Kasumi-1 (cell line): ENCODE data around the gene MOB3B.
"Not testable (repeated sequence)": the region's sequence is repeated elsewhere in the genome, so short reads cannot be mapped to it uniquely, and the experiment has no call there.

Experiments
- DNase-seq, 2 experiments: peaks; one replicate each; lab custom pipeline; 2025; lab: John Stamatoyannopoulos, UW

Gene MOB3B

GRCh38 chr9:27518809-27519208 lies 10.8 kb downstream of the MOB3B start:
- no peak for DNase-seq

GRCh38 chr9:27518006-27518405 lies 11.6 kb downstream of the MOB3B start:
- DNase-seq = no peak

DNA sequence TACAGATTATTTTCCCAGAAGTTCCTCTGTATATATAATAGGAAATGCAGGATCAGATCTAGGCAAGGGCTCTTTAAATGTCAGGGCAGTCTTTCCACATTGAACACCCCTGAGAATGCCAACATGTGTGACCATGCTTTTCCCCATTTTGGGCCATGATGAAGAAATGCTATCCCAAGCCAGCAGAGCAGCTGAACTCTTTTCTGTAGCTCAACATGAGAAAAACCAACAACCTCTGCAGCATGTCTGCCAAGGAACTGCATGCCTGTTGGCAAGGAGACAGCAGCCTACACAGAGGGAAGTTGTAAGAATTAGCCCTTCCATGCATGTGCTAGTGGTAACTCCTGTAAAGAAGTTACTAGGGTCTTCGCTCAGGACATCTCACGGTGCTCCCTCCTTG lies 15.1 kb downstream of the MOB3B start:
- DNase-seq = no peak

GRCh38 chr9:27511771-27512170 lies 17.8 kb downstream of the MOB3B start:
- no peak for DNase-seq

DNA sequence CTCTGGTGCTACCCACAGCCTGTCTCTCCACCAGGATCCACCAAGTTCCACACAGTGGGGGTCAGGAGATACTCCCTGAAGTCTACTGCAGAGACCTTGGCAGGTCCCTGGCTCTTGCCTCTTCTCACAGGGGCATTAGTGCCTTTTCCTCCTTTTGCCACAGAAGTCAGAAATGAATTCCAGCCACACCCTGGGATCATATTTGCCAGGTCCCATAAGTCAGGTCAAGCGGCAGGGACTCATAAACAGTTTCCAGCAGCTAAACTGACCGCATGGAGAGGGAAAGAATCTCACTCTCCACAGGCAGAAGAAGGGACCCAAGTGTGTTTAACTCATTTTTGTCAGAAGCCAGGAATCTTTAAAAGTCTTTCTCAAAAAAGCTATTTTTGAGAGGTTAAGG lies 18.8 kb downstream of the MOB3B start:
- no peak for DNase-seq

GRCh38 chr9:27506981-27507380 lies 22.6 kb downstream of the MOB3B start:
- no peak for DNase-seq

DNA sequence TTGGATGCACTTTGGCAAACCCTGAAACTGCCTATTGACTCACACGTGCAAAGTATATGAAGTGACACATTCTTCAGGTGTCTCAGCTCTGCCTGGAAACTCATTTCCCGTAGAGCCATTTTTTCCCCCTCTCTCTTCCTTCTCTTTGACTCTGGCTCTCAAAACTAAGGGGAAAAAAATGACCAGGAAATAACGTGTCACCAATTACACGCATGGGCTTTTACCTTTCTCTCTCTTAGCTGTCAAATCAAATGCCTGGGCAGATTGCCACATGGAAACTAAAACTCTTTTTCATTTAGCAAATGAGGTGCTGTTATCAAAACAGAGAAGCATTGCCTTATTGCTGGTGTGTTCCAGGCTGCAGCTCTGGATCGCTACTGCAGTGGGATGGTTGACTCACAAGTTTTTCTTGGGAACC lies 23.9 kb downstream of the MOB3B start:
- no peak for DNase-seq

DNA sequence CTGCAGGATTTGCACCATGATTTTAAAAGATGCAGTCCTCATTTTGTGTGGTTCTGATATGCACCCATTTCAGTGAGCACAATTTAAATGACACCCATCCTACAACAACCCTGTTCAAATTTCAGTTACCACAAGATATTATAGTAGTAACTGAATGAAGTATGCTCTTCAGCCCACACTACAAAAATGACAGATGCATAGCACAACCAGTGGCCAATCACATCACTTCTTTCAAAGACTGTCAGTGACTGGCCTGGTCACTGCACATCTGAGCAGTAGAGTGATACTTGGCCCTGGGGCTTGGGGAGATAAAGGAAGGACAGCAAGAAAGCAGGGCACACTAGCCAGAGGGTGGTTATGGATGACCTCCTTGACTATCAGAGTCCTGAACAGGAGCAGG lies 25.4 kb downstream of the MOB3B start:
- no peak for DNase-seq

DNA sequence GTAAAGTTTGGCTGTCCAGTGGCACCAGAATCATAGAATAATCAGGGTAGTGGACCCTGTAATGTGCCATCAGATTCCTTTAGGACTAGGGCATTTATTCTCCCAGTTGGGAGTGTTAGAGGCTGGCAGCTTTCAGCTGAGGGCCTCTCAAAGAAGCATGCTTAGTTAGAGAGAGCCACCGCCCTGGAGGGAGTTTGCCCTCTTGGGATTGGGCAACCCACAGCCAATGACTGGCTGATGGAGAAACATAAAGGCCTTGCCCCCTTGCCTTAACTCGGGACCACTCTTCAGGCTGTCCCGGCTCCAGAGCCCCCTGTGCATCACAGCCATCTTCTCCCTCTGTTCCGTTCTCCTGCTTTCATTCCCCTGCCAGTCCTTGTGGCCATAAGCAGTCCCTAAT lies 26.0 kb downstream of the MOB3B start:
- no peak for DNase-seq

GRCh38 chr9:27500902-27501301 lies 28.7 kb downstream of the MOB3B start:
- not testable (repeated sequence) for DNase-seq

GRCh38 chr9:27499451-27499850 lies 30.2 kb downstream of the MOB3B start:
- DNase-seq = peak; percentile 10 to 24

- DNase-seq = no peak
Measured at GRCh38 chr9:27497883-27498417, 31.7 kb downstream of the MOB3B start.

DNA sequence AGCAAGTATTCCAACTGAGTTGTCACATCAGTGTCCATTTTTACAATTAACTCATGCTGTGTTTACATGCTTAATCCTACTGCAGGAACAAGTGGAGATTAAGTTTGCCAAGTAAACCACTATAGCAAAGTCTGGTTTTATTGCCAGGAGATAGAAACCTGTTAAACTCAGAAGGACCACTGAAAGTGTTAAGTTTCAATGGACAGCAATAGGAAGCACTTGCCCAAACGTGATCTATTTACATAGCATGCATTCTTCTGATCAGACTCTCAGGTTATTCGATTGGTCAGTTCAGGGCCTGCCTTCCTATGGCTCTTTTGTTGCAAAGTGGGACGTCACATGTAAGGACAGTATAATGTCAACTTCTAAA lies 33.5 kb downstream of the MOB3B start:
- DNase-seq = no peak

- DNase-seq = no peak
Measured at GRCh38 chr9:27495480-27496134, 34.0 kb downstream of the MOB3B start.

DNA sequence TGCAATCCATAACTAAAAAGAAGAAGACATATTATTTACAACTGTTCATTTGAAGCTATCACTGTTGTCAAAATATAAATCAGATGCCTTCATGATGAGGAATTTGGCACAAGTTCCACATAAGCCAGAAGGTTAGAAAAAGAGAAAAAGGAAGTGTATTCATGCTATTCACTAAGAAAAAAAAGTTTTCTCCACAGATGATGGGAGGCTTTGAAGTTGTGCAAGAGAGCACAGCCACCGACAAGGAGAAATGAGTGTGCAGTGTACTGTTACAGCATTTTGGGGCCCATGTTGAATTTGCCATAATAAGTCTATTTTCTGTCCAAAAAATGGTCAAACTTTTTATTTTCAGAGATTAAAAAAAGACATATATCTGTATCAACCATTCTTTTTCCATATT lies 38.5 kb downstream of the MOB3B start:
- peak; percentile 36 to 42 for DNase-seq

GRCh38 chr9:27489087-27489876 lies 40.3 kb downstream of the MOB3B start:
- no peak for DNase-seq

DNA sequence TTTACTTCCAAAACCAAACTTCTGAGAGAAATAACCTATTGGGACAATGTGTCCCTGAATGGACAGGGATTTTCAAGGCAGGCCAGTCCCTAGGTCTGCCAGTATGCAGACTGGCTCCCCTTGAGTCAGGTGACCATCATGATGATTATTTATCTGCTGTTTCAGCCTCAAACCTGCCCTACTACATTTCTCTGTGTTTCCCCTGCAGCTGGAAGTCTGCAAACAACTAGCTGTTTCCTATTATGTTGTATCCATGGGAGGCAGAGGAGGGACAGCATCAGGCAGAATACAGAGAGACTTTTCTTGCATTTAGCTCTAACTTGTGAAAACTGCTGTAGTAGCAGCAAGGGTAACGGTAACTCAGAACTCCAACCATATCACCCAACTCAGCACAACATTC lies 41.7 kb downstream of the MOB3B start:
- no peak for DNase-seq

DNA sequence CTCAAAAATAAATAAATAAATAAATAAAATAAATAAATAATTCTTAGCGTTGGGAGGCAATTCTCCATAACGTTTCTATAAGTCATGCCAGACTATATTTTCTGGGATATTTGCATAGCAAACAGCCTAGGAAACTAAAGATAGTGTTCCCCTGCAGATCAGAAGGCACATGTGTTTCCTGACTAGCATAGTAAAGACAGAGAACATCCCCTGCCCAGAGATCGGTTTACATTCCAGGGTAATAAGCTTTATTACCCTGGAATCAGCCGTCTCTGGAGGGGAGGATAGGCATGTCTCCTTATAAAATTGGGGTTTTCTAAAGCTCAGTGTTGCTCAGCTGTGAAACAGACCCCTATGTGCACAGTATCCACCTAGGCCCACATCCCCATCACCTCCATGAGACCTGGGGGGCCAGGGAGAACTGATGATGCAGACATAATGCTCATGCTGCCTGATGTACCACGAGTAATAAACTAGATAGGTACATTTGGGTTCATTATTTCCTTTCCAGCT lies 42.4 kb downstream of the MOB3B start:
- DNase-seq = no peak

DNA sequence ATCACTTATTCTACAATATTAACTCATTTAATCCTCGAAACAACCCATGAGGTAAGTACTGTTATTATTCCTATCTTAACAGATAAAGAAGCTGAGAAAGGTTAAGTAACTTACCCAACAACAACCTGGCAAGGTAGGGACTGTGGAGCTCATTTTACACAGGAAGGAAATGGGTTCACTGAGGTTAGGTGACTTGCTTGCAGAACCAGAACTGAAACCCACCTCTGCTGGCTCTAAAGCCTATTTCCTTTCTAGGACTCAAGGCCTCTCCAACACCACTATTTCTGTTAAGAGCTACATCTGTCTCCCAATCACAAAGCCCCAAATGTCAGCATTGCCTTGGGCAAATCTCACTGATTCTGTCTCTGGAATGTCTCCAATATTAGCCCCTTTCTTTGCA lies 44.5 kb downstream of the MOB3B start:
- DNase-seq = no peak

GRCh38 chr9:27483576-27483975 lies 46.0 kb downstream of the MOB3B start:
- no peak for DNase-seq

DNA sequence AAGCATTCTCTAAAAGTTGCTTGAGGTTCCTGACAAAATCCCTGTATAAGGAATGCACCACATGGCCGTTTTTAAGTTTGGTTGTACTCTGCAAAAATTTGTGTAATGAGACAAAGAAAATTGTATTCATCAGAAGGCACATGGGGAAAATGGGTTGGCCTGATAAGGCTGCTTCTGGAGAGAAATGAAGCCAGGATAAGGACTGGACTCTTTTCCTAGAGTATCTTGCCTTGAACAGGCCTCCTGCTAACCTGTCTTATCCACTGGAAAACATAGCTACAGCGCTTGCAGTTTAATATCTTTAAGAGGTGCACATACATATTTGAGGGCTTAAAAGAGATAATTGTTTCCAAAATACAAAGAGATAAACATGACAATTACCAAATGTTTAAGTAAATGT lies 46.9 kb downstream of the MOB3B start:
- no peak for DNase-seq

GRCh38 chr9:27478322-27478721 lies 51.3 kb downstream of the MOB3B start:
- no peak for DNase-seq

- no peak for DNase-seq
Measured at GRCh38 chr9:27476870-27477515, 52.6 kb downstream of the MOB3B start.
